H1 (cell line): ENCODE data around the gene IER3IP1. TPM values are rescaled to one million over a fixed set of nuclear protein-coding genes. Genes with fewer than 3 reads are reported as not detected.

Experiments
- CTCF ChIA-PET: fragments of 300-600 bp; sonication (Branson Sonifier 250); formaldehyde crosslinking; loops from one replicate; lab custom pipeline; 2021; ENCODE audit not compliant: partially characterized antibody; lab: Charles Lee
- POLR2A ChIA-PET: fragments of 300-600 bp; sonication (Branson Sonifier 250); formaldehyde crosslinking; loops from one replicate; lab custom pipeline; 2021; ENCODE audit warnings: inconsistent platforms; ENCODE audit not compliant: partially characterized antibody; lab: Charles Lee
- DNase-seq, 2 experiments: peaks; one replicate each; pipeline versions ENCODE4 v3.0.0 to v3.0.0-alpha.2; 2010 to 2022; ENCODE audit warnings: low spot score in 2 of 2, low read depth in 1 of 2, mixed read lengths in 1 of 2
- FAIRE-seq: peaks from 2 replicates; lab custom pipeline; 2011; peaks lifted over from hg19 to GRCh38; lab: Jason Lieb, UNC
- H2AFZ ChIP-seq: 2 replicates; pipeline ENCODE4 v1.8.1; 2012; ENCODE audit warnings: low read length, inconsistent platforms
- H2AK5ac ChIP-seq: 2 replicates; pipeline ENCODE4 v1.6.1; 2013; ENCODE audit warnings: low read depth, low read length
- H2BK120ac ChIP-seq: replicated peaks from 2 replicates; pipeline ENCODE3; 2013; ENCODE audit warnings: low read depth, low read length, inconsistent platforms
- H2BK12ac ChIP-seq: 2 replicates; pipeline ENCODE4 v1.6.1; 2013; ENCODE audit warnings: low read depth, low read length
- H2BK15ac ChIP-seq: 2 replicates; pipeline ENCODE4 v1.6.1; 2013; ENCODE audit warnings: low read length
- H2BK20ac ChIP-seq: 2 replicates; pipeline ENCODE4 v1.6.1; 2013; ENCODE audit warnings: low read length
- H2BK5ac ChIP-seq: 2 replicates; pipeline ENCODE4 v1.6.1; 2013; ENCODE audit warnings: low read depth, low read length
- H3K14ac ChIP-seq: 2 replicates; pipeline ENCODE4 v1.6.1; 2013; ENCODE audit warnings: inconsistent platforms; ENCODE audit not compliant: insufficient read length
- H3K18ac ChIP-seq: 2 replicates; pipeline ENCODE4 v1.6.1; 2013; ENCODE audit warnings: low read length; ENCODE audit errors: extremely low read depth
- H3K23ac ChIP-seq: 2 replicates; pipeline ENCODE4 v1.6.1; 2013; ENCODE audit warnings: inconsistent platforms; ENCODE audit not compliant: insufficient read length
- H3K23me2 ChIP-seq: 2 replicates; pipeline ENCODE4 v1.6.1; 2013; ENCODE audit warnings: low read depth, low read length
- H3K27ac ChIP-seq: 2 replicates; pipeline ENCODE4 v1.6.1; 2011; ENCODE audit warnings: low read depth, low read length, inconsistent platforms
- H3K27me3 ChIP-seq, 4 experiments: replicated peaks in 1 of 4; 1 replicate in 1 of 4; 2 replicates in 3 of 4; pipeline versions ENCODE4 v1.6.1 to v1.8.1; 2011 to 2013; ENCODE audit warnings: low read length in 3 of 4, mild to moderate bottlenecking in 3 of 4, inconsistent platforms in 2 of 4, mixed read lengths in 2 of 4, moderate library complexity in 1 of 4; ENCODE audit not compliant: control insufficient read depth in 3 of 4, insufficient read depth in 3 of 4; ENCODE audit errors: extremely low read depth in 1 of 4
- H3K36me3 ChIP-seq, 4 experiments: 2 replicates each; pipeline versions ENCODE4 v1.6.1 to v1.8.1; 2011 to 2013; ENCODE audit warnings: mild to moderate bottlenecking in 4 of 4, low read length in 3 of 4, moderate library complexity in 2 of 4, control low read depth in 1 of 4, inconsistent platforms in 1 of 4; ENCODE audit not compliant: insufficient read depth in 4 of 4, control insufficient read depth in 2 of 4
- H3K4ac ChIP-seq: replicated peaks from 2 replicates; pipeline ENCODE3; 2013; ENCODE audit warnings: low read length, low read depth, mixed read lengths, inconsistent platforms; ENCODE audit not compliant: insufficient read length
- H3K4me1 ChIP-seq, 4 experiments: replicated peaks in 1 of 4; 1 replicate in 1 of 4; 2 replicates in 3 of 4; pipeline versions ENCODE4 v1.6.1 to v1.8.1; 2011 to 2013; ENCODE audit warnings: low read length in 3 of 4, inconsistent platforms in 2 of 4, mixed read lengths in 1 of 4; ENCODE audit not compliant: insufficient read depth in 4 of 4, control insufficient read depth in 3 of 4
- H3K4me2 ChIP-seq, 2 experiments: 2 replicates each; pipeline versions ENCODE4 v1.6.1 to v1.8.1; 2011 to 2013; ENCODE audit warnings: low read depth in 2 of 2, low read length in 2 of 2, control low read depth in 1 of 2, inconsistent platforms in 1 of 2, mild to moderate bottlenecking in 1 of 2; ENCODE audit not compliant: insufficient read depth in 1 of 2
- H3K4me3 ChIP-seq, 4 experiments: fragments of 200-600, 300-600 bp in 1 of 4; sonication (generic), shearing (Covaris generic), sonication (Bioruptor Twin) in 1 of 4; 2 replicates each; pipeline versions ENCODE4 v1.5.1 to v1.8.1; 2011 to 2016; ENCODE audit warnings: low read length in 4 of 4, low read depth in 3 of 4, control low read depth in 2 of 4, inconsistent platforms in 2 of 4, mild to moderate bottlenecking in 2 of 4, mixed read lengths in 1 of 4, moderate library complexity in 1 of 4; ENCODE audit not compliant: insufficient read depth in 2 of 4; ENCODE audit errors: extremely low read depth in 1 of 4
- H3K56ac ChIP-seq: replicated peaks from 2 replicates; pipeline ENCODE3; 2013; ENCODE audit warnings: low read depth, mild to moderate bottlenecking, mixed read lengths, low read length, inconsistent platforms; ENCODE audit not compliant: insufficient read length
- H3K79me1 ChIP-seq: 2 replicates; pipeline ENCODE4 v1.6.1; 2013; ENCODE audit warnings: low read depth, low read length, control low read depth
- H3K79me2 ChIP-seq, 2 experiments: 2 replicates each; pipeline versions ENCODE4 v1.6.1 to v1.8.1; 2012 to 2013; ENCODE audit warnings: low read length in 2 of 2, mild to moderate bottlenecking in 2 of 2, inconsistent platforms in 1 of 2; ENCODE audit not compliant: insufficient read depth in 2 of 2, control insufficient read depth in 1 of 2
- H3K9ac ChIP-seq, 4 experiments: replicated peaks in 1 of 4; 1 replicate in 1 of 4; 2 replicates in 3 of 4; pipeline versions ENCODE4 v1.6.1 to v1.8.1; 2011 to 2013; ENCODE audit warnings: low read depth in 3 of 4, low read length in 3 of 4, control low read depth in 2 of 4, mild to moderate bottlenecking in 2 of 4, moderate library complexity in 2 of 4, inconsistent platforms in 1 of 4; ENCODE audit errors: extremely low read depth in 1 of 4
- H3K9me3 ChIP-seq, 2 experiments: 2 replicates each; pipeline versions ENCODE4 v1.6.1 to v1.8.1; 2012 to 2013; ENCODE audit warnings: mild to moderate bottlenecking in 2 of 2, moderate library complexity in 2 of 2, control low read depth in 1 of 2, inconsistent platforms in 1 of 2, low read depth in 1 of 2, low read length in 1 of 2, mixed read lengths in 1 of 2; ENCODE audit not compliant: insufficient read depth in 2 of 2
- H4K20me1 ChIP-seq, 2 experiments: replicated peaks in 1 of 2; 2 replicates each; pipeline versions ENCODE3 to v1.8.1; 2011 to 2013; ENCODE audit warnings: inconsistent platforms in 2 of 2, low read length in 2 of 2, mild to moderate bottlenecking in 1 of 2; ENCODE audit not compliant: insufficient read depth in 2 of 2, control insufficient read depth in 1 of 2
- H4K5ac ChIP-seq: 2 replicates; pipeline ENCODE4 v1.6.1; 2013; ENCODE audit warnings: low read length, low read depth, mixed read lengths, inconsistent platforms; ENCODE audit not compliant: insufficient read length
- H4K8ac ChIP-seq: 2 replicates; pipeline ENCODE4 v1.8.0; 2013; ENCODE audit warnings: mild to moderate bottlenecking, moderate library complexity, low read length, inconsistent platforms; ENCODE audit not compliant: insufficient read depth; ENCODE audit errors: extremely low read depth
- H4K91ac ChIP-seq: replicated peaks from 2 replicates; pipeline ENCODE3; 2013; ENCODE audit warnings: low read length, mixed read lengths, inconsistent platforms; ENCODE audit not compliant: insufficient read length
- E2F6 ChIP-seq: IDR thresholded peaks from 2 replicates; pipeline ENCODE4 v1.6.1; 2012; ENCODE audit warnings: inconsistent platforms
- EGR1 ChIP-seq: IDR thresholded peaks from 2 replicates; pipeline ENCODE4 v1.6.1; 2011; ENCODE audit warnings: low read depth, low read length, borderline replicate concordance
- EP300 ChIP-seq, 2 experiments: IDR thresholded peaks; 1 replicate in 1 of 2; 2 replicates in 1 of 2; pipeline ENCODE4 v1.6.1; 2011 to 2012; ENCODE audit warnings: low read depth in 2 of 2, low read length in 2 of 2, mild to moderate bottlenecking in 2 of 2, borderline replicate concordance in 1 of 2, inconsistent platforms in 1 of 2, moderate library complexity in 1 of 2
- EZH2 ChIP-seq: fragments of 200-600 bp; sonication (generic); IDR thresholded peaks from 2 replicates; pipeline ENCODE4 v1.7.1; 2012; ENCODE audit warnings: low read depth, mild to moderate bottlenecking, moderate library complexity, low read length, inconsistent platforms; ENCODE audit not compliant: severe bottlenecking
- KDM1A ChIP-seq: fragments of 200-600, 300-600 bp; sonication (generic); IDR thresholded peaks from 2 replicates; pipeline ENCODE4 v1.7.1; 2016; ENCODE audit warnings: mild to moderate bottlenecking, low read length, borderline replicate concordance
- NRF1 ChIP-seq: IDR thresholded peaks from 2 replicates; pipeline ENCODE4 v1.6.1; 2011; ENCODE audit warnings: mild to moderate bottlenecking, low read depth, low read length, improper control_type of control experiment
- PHF8 ChIP-seq: fragments of 200-600 bp; sonication (generic); conservative IDR thresholded peaks from 2 replicates; pipeline ENCODE4 v1.7.1; 2012; ENCODE audit warnings: low read depth, mild to moderate bottlenecking, inconsistent platforms, low read length, moderate library complexity
- TAF7 ChIP-seq: optimal IDR thresholded peaks from 2 replicates; pipeline ENCODE3; 2011; ENCODE audit warnings: low read depth, mild to moderate bottlenecking, inconsistent platforms, low read length, moderate library complexity, borderline replicate concordance
- TEAD4 ChIP-seq: IDR thresholded peaks from 2 replicates; pipeline ENCODE4 v1.6.1; 2012; ENCODE audit warnings: low read depth, low read length, inconsistent platforms, mixed read lengths
- YY1 ChIP-seq: IDR thresholded peaks from 2 replicates; pipeline ENCODE4 v1.6.1; 2011; ENCODE audit warnings: low read depth, mild to moderate bottlenecking, low read length
- WGBS, 2 experiments: shearing (Covaris generic) in 1 of 2; methylation state at CpG; one replicate each; pipeline versions ENCODE4 v1.1.6 to v1.1.7; 2013 to 2015; ENCODE audit warnings: low lambda C conversion rate in 2 of 2, mixed read lengths in 2 of 2, inconsistent platforms in 1 of 2, low coverage in 1 of 2, missing lambda C conversion rate in 1 of 2; ENCODE audit not compliant: insufficient replicate concordance in 2 of 2, insufficient coverage in 1 of 2, insufficient read length in 1 of 2; ENCODE audit errors: extremely low coverage in 1 of 2, missing lambda C conversion rate in 1 of 2; 5-methylcytosine and 5-hydroxymethylcytosine counted together
- polyA plus RNA-seq, 7 experiments: library from polyadenylated mRNA; depleted of rRNA in 3 of 7; stranded (reverse) in 5 of 7; unstranded in 2 of 7; fragments of >200 nt in 5 of 7; fragments of 200-250 nt in 2 of 7; gene quantifications; 1 replicate in 5 of 7; 2 replicates in 1 of 7; 4 replicates in 1 of 7; pipeline versions ENCODE4 v1.2.1 to v1.2.3, GENCODE V29; 2011 to 2013; ENCODE audit warnings: missing spikeins in 2 of 7, mixed read lengths in 2 of 7
- total RNA-seq: library from RNA; stranded (reverse); fragmentation: NEBNext Ultra II Directional; extraction: Animal tissue kit (Norgen Biotek cat#: 25700); gene quantifications from 2 replicates; pipeline ENCODE4 v1.2.1, GENCODE V29; 2021

The IER3IP1 gene
- total and polyA plus RNA-seq, 2 of the 8 experiments (the other 6 are each of a cell fraction or from before 2014, with no cell fraction given), result 6.0 to 8.5 TPM

GRCh38 chr18:47180765-47181164, 4.6 kb upstream of the IER3IP1 start:
- Histone ChIP-seq H2AK5ac (no peak overlapping the region), H2AFZ (no peak overlapping the region), H4K5ac (no peak overlapping the region), H4K91ac (no peak overlapping the region), H2BK15ac (no peak overlapping the region), H3K18ac (no peak overlapping the region), H3K79me2 (peaks cover 0 to under 1% of the 10 kb centered on the region in 2 experiments; a peak in 1 of 4 replicates), H3K79me1 (no peaks in the 10 kb centered on the region), H4K8ac (no peak overlapping the region), H3K36me3 (no peaks in the 10 kb centered on the region), H3K27ac (no peak overlapping the region), H3K9me3 (peaks cover 14 to 16% of the 10 kb centered on the region in 2 experiments), H2BK12ac (no peak overlapping the region), H3K14ac (no peak overlapping the region), H2BK5ac (no peak overlapping the region), H4K20me1 (no peaks in the 10 kb centered on the region), H3K4me2 (no peak overlapping the region), H2BK20ac (no peak overlapping the region), H3K27me3 (no peaks in the 10 kb centered on the region), H3K56ac (no peak overlapping the region), H3K4me3 (no peak overlapping the region), H3K23ac (no peak overlapping the region), H2BK120ac (no peak overlapping the region), H3K4me1 (no peaks in the 10 kb centered on the region; a peak in 1 of 7 replicates), H3K9ac (no peak overlapping the region), H3K4ac (no peak overlapping the region), H3K23me2 (no peaks in the 10 kb centered on the region)
- TF ChIP-seq PHF8 (no peak), KDM1A (no peak), TEAD4 (no peak), E2F6 (no peak), EZH2 (no peak), YY1 (no peak), TAF7 (no peak), NRF1 (no peak), EGR1 (no peak), EP300 (IDR thresholded peaks at IDR 0.05; ENCODE audit: borderline replicate concordance in 1 of 2, low read depth in 2 of 2, low read length in 2 of 2) (no peak)
- ChIA-PET POLR2A (no interaction called here), CTCF (no interaction called here)
- no peak for DNase-seq
- WGBS, 2 experiments, result 81% methylated on average over 3 of the region's 3 CpGs; no CpG with 5 or more reads in 1 of the 2 experiments
- FAIRE-seq, result no peak
